GM21528 (cell line): ENCODE results near the gene KCNE4.

ENCODE experiments used
- ATAC-seq: cut with Tn5 transposase; IDR thresholded peaks from one replicate; pipeline ENCODE4 v1.9.1; 2021; ENCODE audit warnings: mild to moderate bottlenecking, moderate library complexity; ENCODE audit not compliant: unreplicated experiment, low FRiP score

KCNE4 gene

DNA sequence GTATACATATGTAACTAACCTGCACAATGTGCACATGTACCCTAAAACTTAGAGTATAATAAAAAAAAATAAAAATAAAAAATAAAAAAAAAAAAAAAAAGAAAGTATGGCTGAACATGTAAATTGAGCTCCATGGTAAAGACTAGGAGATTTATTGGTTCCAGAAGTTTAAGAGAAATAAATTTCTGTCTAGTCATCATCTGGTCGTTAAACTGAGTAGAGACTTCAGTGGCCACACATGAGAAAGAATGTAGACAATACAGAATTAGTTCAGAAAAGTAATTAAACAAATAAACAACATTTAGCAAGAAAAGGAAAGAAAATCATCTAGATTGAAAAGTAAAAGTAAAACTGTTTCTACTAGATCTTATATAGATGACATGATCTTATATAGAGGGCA lies 12.4 kb upstream of the KCNE4 start:
- ATAC-seq: no peak

DNA sequence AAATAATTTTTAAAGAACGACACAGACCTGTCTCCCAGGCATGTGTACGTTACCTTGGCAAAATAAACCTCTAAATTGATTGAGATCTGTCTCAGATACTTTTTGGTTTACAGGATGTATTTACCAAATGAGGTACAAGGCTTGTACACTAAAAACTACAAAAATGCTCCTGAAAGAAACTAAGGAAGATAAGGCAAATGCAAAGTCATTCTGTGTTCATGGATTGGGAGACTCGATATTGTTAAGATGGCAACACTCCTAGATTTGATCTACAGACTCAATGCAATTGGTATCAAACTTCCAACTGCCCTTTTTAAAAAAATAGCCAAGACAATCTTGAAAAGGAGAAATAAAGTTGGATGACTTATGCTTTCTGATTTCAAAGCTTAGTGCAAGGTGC lies 11.5 kb upstream of the KCNE4 start:
- no peak for ATAC-seq

DNA sequence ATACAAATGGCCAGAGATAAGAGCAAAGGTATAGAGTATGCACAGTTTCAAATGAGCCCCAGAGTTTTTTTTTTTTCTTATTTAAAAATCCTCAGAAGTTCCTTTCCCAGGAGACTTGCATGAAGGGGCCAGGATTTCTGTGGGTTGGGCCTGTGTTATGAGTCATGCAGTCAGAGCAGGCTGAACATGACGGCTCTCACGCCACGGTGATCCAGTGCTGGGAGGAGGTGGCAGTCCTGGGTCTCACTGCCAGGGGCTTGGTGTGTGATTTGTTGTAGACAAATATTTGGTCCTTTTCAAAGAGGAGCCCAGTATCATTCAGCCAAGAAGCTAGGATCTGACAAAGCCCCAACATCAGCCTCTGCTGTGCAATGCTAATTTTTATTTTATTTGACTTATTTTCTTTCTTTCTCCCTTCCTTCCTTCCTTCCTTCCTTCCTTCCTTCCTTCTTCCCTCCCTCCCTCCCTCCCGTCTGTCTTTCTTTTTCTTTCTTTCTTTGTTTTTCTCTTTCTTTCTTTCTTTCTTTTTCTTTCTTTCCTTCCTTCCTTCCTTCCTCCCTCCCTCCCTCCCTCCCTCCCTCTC lies 10.4 kb upstream of the KCNE4 start:
- no peak for ATAC-seq

DNA sequence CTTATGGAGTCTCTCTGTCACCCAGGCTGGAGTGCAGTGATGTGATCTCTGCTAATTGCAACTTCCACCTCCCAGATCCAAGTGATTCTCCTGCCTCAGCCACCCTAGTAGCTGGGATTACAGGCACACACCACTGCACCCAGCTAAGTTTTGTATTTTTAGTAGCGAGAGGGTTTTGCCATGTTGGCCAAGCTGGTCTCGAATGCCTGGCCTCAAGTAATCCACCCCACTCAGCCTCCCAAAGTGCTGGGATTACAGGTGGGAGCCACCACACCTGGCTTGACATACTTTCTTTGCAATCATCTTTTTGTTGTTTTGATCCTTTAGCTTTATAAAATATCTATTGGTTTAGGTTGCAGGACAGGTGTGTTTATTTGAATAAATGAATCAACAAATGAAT lies 9.7 kb upstream of the KCNE4 start:
- no peak for ATAC-seq

DNA sequence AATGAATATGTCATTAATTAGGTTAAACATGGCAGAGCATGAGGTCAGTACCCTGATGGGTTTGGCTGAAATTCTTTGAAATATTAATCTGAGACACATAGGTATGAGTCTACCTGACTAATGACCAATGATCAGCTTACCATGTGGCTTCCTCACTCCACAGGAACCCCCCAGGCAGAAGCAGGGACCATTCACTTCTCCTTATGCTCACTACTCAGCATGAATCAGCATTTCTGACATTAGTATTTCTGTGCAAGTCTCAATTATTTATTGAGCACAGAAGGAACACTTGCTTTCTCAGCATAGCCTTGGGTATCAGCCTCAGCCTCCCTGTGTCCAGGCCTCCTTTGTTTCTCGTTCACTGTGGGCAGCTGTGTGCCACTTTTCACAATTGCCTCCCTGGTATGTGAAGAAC lies 9.3 kb upstream of the KCNE4 start:
- ATAC-seq: no peak

DNA sequence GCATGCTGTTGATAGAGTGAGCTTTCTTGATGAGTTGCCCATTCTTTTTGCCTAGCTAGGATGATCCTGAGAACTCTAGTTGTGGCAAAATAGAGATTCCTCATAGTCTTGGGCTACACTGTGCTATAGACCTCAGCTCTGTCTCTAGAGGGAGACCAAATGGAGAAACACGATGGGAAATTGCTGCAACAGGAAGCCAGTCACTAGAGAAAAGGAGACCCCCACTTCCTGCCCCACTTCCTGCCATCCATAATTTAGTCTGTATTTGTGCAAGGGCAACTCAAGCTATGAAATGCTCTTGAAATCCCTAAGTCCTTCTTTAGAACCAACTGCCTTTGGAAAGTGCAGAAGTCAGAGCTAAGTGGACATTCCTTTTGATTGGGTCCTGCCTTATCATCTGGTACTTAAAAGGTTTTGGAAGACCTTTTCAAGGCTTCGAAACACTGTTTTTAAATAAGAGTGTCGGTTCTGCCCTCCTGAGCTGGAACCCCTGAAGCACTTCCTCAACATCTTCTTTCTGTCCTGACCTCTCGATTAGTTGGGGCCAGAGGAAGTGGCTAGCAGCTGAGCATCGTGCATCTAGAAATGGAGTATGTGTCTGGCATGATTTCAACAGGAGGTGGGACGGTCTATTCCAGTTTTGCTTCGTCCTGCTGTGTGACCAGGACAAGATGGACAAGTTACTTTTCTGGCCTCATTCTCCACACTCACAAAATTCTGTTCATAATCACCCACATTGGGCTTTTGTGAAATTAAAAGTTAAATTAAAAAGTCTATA lies 8.6 kb upstream of the KCNE4 start:
- ATAC-seq: no peak

DNA sequence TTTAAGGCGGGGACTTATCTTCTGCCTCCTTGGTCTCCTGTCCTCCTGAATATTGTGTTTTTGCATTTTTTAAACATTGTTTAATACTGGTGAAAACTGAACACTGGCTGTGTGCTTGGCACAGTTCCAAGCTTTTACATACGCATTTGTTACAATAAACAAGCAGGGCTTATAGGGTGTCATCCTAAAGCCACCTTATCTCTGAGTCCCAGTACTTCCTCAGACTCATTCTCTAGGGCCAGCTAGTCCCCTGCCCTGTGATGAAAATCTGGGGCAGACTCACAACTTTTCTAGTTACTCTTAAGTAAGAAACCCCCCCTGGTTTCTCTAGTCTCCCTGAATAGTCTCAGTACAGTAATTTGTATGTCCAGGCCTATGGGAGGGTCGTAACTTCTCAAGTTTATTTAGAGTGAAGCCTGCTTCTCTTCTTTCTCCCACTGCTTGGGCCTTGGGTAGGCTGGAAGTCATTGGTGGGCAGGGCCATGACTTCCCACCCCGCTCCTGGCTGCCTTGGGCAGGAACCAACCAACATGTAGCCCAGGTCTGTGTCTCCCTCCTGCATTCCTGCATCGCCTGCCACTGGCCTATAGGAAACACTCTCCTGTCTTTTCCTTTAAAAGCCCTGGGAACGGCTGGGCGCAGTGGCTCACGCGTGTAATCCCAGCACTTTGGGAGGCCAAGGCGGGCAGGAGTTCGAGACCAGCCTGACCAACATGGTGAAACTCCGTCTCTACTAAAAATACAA lies 7.7 kb upstream of the KCNE4 start:
- no peak for ATAC-seq

DNA sequence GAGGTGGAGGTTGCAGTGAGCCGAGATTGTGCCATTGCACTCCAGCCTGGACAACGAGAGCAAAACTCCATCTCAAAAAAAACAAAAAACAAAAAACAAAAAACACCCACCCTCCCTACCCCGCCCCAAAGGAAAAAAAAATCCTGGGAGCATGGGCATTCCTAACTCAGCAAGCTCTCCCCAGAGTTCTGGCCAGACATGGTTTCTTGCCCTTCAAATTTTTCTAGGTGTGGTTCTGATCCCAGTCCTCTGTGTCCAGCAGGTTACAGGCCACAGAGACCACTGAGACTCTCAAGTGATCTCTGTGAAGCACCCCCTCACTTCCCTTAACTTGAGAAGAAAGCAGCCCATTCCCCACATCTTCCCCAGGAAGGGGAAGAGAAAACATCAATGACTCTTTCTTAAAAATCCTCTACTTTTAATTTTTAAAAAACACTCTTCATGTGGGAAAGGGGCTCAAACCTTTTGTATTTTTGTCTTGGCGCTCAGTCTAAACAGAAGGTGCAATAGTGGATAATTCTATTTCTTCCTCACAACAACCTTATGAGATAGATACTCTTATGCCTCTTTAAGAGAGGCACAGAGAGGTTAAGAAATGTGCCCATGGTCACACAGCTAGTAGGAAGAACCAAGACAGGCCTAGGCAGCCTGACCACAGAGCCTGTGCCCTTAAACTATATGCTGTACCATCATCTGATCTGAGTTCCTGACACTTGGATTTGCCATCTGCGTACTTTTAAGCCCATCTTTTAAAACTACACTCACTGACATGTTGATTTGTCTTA lies 6.9 kb upstream of the KCNE4 start:
- ATAC-seq: no peak

DNA sequence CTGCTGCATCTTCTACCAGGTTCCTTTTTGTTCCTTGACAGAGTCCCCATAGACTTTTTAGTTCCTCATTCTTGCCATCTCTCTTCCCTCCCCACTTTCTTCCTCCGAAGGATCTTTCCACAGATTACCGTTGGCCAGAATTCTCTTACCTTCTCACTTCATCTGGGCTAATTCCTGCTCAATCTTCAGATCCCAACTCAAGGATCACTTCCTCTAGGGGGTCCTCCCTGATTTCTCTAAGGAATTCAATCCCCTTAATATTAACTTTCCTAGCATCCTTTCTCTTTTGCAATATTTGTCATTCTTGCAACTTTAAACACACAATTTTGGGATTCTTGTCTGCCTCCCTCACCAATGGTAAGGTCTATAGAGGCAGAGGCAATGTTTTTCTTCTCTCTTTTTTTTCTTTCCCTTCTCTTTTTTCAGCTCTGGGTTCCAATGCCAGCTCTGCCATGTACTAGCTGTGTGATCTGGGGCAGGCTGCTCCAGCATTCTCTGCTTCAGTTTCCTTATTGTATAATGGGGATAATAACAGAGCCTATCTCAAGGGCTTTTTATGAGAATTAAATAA lies 5.4 kb upstream of the KCNE4 start:
- ATAC-seq: no peak

DNA sequence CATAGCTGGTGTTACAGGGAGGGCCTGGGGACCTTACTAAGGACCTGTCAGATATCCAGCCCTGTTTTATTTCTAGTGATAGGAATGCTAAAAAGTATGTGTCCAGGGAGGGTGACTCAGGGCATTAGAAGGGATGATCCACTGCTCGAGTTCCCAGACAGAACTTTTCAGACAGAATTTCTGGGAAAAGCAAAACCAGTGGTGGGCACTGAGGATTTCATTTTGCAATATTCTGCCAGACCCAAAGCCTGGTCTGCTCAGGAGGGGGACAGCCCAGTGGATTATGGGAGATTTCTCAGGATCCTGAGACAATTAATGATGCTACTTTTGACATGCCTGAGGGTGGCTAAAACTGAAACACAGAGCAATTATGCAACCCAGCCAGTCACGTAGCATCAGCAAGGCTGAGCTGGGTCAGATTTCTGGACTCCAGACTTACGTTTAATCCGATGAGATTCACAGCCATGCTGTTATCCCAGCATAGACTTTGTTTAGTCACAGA lies 4.7 kb upstream of the KCNE4 start:
- no peak for ATAC-seq

DNA sequence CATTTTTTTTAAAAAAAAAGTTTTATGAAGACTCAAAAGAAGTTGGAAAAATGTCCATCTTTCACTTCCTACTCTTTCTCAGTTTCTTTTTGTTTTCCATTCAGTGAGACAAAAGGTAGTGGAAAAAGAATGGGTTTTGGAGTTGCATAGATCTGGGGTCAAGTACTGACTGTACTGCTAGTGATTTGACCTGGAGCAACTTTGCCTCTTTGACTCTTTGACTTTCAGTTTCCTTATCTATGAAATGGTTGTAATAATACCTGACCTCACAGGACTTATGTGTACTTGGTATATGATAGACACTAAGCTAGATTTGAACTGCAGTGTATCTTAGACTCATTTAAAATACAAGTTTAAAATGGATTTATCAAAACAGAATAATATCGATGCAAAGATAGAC lies 3.5 kb upstream of the KCNE4 start:
- ATAC-seq: no peak

DNA sequence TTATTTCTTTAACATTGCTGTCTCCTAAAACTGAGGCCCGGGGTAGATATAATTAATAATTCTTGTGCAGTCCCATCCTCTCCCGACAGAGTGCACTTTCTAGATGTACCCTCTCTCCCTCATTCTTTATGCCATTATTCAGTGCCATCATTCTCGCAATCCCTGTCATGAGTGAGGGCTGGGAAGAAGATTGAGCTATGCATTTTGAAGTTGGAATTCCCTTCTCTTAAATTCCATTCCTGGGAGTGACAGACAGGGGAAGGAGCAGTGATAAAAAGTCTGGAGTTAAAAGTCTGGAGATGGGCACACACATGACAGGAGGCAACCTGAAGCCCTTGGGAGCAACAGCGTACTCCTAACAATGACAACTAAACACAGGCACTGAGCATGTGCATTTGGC lies 2.6 kb upstream of the KCNE4 start:
- no peak for ATAC-seq

DNA sequence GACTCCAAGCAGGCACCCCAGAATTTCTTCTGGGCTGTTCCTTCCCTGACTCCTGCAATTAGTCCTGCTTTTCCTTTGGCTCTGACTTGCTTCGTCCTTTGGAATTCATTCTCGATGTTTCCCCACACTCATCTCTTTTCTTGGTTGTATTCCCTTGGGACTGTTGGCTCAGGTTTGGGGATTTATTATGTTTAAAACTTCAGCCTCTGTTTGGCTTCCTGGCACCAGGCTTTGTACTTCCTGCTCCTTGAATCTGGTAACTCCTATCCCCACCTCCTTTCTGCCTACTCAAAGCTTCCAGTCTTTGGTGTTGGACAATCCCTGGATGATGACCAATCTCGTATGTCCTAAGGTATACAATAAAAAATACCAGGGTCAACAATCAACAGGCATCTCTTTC lies 1.8 kb upstream of the KCNE4 start:
- no peak for ATAC-seq

DNA sequence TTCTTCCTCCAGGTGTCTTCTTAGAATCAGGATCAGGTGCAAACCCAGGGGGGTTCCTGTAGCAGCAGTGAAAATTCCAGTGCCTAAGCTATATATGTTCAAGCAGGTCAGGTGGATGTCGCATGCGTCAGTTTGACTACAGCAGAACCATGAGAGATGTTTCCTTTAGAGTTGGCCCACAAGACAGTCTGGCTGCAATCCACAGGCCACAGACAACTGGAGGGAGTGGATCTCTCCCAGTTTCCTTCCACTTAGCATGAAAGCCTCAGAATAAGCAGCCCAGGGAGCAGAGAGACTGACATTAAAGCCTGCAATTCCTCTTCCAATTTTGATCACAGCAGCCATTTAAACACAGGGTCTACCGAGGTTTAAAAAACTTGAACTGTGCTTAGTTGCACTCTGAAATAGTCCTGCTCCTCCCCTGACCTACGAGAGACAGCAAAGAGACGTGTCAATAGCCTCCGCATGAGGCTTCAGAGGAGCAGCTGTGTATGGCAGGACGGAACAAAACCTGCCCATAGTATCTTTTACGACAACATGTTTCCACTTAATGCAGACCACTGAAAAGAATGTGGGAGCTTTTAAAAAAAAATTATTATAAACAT lies 988 bp upstream of the KCNE4 start:
- ATAC-seq: no peak

DNA sequence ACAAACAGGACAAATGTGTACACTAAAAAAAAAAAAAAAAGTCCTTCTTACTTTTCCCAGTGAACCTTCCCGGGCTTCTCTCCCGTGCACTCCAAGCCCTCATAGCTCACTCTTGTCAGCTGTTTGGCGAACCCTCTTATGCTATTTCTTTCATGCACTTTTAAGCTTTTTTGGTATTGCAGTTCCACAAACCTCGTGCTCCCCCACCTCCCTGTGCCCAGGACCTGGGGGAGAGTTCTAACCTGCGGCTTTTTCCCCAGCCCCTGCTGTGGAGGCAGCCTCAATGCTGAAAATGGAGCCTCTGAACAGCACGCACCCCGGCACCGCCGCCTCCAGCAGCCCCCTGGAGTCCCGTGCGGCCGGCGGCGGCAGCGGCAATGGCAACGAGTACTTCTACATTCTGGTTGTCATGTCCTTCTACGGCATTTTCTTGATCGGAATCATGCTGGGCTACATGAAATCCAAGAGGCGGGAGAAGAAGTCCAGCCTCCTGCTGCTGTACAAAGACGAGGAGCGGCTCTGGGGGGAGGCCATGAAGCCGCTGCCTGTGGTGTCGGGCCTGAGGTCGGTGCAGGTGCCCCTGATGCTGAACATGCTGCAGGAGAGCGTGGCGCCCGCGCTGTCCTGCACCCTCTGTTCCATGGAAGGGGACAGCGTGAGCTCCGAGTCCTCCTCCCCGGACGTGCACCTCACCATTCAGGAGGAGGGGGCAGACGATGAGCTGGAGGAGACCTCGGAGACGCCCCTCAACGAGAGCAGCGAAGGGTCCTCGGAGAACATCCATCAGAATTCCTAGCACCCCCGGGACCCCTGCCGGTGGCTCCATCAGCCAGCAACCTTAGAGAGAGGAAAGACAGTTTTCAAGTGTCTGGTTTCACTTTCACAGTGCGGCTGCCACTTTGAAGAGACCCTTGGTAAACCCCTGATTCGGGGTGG lies 826 bp downstream of the KCNE4 start:
- no peak for ATAC-seq

DNA sequence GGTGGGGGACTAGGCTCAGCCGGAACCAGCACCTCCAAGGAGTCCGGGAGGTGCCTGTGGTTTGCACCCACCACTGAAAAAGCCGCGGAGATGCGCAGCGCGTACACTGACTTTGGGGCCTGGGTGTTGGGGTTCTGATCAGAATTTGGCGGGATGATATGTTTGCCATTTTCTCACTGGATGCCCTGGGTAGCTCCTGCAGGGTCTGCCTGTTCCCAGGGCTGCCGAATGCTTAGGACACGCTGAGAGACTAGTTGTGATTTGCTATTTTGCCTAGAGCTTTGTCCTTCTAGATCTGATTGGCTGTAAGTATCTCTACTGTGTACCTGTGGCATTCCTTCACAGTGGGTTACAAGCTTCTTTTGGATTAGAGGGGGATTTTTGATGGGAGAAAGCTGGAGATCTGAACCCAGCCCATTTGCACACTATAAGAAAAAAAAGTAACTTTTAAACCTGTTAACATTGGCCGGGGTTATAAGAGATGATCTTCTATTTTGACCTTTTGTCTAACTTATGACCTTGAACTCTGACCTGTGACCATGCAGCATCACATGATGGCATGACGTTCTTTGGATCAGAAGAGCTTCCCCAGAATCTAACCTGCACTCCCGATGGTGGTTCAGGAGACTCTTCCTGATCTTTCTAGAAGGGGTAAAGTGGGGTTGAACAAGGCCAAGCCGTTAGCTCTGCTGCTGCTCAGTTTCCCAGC lies 1.6 kb downstream of the KCNE4 start:
- no peak for ATAC-seq

DNA sequence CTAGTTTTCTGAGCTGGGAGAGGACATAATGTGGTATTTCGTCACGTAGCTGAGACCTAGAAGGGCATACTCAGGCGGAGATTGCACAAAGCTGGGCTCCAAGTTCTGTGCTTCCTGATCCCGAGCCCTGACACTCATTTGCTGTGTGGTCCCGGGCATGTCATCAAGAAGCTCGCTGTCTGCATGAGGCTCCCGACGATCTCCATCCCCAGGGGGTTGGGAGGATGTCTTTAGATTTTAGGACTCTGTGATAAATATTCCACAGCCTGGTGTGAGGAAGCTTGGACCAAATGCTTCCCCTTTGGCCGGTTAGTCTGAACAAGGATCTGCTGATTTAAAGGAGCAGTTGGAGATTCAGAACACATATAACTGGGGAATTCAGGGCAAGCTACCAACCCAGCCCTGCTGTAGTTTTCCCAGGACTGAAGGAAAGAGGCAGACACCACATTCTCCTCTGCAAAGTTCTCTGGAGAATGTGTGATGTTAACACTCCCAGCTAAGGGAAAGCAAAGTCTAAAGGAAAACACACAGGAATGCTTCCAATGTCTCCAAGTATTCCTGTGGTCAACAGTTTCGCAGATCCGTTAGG lies 2.3 kb downstream of the KCNE4 start:
- no peak for ATAC-seq

DNA sequence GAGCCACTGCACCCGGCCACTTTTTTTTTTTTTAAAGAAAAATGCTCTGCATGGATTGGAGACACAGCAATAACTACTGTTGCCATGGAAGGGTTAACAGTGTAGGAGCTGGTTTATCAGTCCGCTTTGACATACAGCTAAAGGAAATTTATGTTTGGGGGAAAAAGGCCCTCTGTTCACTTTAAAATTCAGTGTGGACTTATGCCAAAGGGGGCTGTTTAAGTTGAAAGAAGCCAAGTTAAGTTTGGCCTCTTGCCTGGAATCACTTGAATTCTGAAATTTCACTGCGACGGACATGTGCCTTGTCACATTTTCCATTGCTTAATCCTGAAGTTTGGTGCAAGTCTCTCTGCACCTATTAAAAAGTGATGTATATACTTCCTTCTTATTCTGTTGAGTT lies 3.1 kb downstream of the KCNE4 start:
- no peak for ATAC-seq
